NCI-H1417 treated with DMSO at 0.1 percent for 48 hours (cell line): ENCODE results near the gene MACROD2.

ENCODE experiments used
- DNase-seq: peaks from one replicate; lab custom pipeline; 2025; lab: John Stamatoyannopoulos, UW

The MACROD2 gene

GRCh38 chr20:15278041-15278440 lies 1282.7 kb downstream of the MACROD2 start:
- DNase-seq = no peak

- no peak for DNase-seq
Observed at GRCh38 chr20:15287329-15287728, 1292.0 kb downstream of the MACROD2 start.

DNA sequence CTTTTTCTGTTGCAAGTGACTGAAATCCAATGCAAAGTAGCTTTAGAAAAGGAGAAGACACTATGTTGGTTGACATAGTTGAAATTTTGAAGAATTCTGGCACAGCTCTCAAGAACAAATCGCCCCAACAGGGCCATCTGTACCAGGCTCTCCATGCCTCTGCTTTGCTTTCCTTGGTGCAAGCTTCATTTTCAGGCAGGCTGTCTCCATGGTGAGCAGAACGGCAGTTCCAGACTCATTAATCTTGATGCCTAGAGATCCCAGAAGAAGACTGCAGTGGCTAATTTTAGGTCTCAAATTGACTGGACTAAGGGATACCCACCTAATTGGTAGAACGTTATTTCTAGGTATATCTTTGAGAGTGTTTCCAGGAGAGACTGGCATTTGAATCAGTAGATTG lies 1292.8 kb downstream of the MACROD2 start:
- DNase-seq = no peak

GRCh38 chr20:15289337-15289736 lies 1294.0 kb downstream of the MACROD2 start:
- no peak for DNase-seq

GRCh38 chr20:15292405-15292804 lies 1297.1 kb downstream of the MACROD2 start:
- DNase-seq = no peak

- no peak for DNase-seq
Observed at GRCh38 chr20:15296422-15296821, 1301.1 kb downstream of the MACROD2 start.

- no peak for DNase-seq
Observed at GRCh38 chr20:15297059-15297875, 1302.0 kb downstream of the MACROD2 start.

GRCh38 chr20:15302075-15302474 lies 1306.8 kb downstream of the MACROD2 start:
- no peak for DNase-seq

GRCh38 chr20:15310361-15310760 lies 1315.0 kb downstream of the MACROD2 start:
- DNase-seq = no peak

GRCh38 chr20:15316556-15316955 lies 1321.2 kb downstream of the MACROD2 start:
- DNase-seq = no peak

GRCh38 chr20:15317546-15318232 lies 1322.4 kb downstream of the MACROD2 start:
- DNase-seq = no peak

- DNase-seq = no peak
Observed at GRCh38 chr20:15318682-15319081, 1323.4 kb downstream of the MACROD2 start.

DNA sequence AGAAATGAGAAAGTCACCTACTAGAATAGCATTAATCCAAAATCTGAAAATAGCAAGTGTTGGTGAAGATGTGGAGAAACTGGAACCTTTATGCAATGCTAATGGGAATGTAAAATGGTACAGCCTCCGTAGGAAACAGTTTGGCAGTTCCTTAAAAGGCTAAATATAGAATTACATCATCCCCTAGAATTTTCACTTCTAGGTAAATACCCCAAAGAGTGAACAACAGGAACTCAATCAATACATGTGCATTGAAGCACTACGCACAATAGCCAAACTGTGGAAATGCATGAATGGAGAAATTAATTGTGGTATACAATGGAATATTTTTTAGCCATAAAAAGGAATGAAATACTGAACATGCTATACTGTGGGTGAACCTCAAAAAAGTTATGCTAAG lies 1324.1 kb downstream of the MACROD2 start:
- no peak for DNase-seq

DNA sequence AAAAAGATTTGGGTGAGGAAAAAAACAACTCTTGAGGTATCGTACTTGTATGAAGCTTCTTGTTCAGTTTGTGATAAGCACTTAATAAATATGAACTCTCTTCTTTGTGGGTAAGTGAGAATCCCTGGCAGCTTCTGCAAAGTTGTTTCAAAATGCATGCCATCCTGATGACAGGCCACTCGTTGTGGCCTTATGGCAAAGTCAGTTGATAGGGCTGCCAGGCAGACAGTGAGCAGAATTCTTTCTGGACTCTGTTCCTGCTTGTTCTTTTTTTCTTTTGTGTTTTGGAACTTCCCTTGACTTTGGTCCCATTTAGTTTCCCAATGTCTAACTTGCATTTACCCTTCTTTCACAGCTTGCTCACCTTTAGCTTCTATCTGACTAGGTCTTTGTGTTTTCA lies 1325.6 kb downstream of the MACROD2 start:
- DNase-seq = no peak

DNA sequence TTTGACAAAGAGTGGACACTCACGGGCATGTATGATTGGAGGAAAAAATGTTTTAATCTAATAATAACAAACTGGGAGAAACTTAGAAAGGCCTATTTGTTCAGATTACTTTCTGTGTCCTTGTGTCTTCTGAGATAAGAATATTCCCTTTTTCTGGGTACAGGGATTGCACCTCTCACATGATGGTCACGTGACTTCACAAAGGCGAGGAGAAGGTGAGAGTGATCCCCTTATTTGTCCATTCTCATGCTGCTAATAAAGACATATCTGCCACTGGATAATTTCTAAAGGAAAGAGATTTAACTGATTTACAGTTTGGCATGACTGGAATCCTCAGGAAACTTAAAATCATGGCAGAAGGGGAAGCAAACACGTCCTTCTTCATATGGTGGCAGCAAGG lies 1331.8 kb downstream of the MACROD2 start:
- no peak for DNase-seq

- no peak for DNase-seq
Observed at GRCh38 chr20:15328084-15328483, 1332.8 kb downstream of the MACROD2 start.

DNA sequence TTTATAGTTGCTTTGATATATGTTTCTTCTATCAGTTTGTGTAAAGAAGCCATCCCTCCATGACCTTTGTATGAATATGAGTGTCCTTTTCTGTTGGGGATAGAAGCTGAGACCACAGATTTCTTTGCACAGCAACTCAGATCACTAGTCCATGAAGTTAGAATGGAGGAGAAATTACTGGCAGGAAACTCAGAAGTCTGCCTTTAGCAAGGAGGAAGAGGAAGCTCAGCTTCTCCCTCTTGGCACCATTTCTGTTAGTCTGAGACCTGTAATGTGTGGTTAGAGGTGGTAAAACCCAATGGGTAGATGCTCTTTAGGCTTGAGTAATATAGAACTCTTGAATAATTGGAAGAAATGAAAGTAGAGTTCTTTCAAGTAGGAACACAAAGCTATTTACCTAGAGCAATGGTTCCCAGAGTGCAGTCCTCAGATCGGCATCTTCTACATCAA lies 1337.4 kb downstream of the MACROD2 start:
- DNase-seq = no peak

- DNase-seq = no peak
Observed at GRCh38 chr20:15333170-15333569, 1337.9 kb downstream of the MACROD2 start.

GRCh38 chr20:15336011-15336410 lies 1340.7 kb downstream of the MACROD2 start:
- DNase-seq = no peak

GRCh38 chr20:15336536-15336935 lies 1341.2 kb downstream of the MACROD2 start:
- no peak for DNase-seq

DNA sequence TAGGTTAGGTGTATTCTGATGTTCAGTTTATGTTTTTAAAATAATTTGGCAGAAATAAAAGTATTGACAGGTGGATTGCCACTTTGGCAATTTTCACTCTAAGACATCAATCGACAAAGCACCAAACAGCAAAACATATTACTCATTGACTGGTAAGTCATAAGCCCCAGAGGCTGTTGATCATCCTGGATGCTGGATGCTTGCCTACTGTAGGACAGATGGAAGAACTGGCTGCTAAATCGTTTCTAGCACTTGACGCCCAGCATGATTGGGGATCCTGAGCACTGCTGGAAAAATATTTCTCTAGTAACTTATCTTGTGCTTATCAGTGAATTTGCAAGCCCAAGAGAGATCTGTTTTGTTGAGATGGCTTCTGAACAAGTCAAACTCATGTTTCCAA lies 1343.9 kb downstream of the MACROD2 start:
- no peak for DNase-seq

DNA sequence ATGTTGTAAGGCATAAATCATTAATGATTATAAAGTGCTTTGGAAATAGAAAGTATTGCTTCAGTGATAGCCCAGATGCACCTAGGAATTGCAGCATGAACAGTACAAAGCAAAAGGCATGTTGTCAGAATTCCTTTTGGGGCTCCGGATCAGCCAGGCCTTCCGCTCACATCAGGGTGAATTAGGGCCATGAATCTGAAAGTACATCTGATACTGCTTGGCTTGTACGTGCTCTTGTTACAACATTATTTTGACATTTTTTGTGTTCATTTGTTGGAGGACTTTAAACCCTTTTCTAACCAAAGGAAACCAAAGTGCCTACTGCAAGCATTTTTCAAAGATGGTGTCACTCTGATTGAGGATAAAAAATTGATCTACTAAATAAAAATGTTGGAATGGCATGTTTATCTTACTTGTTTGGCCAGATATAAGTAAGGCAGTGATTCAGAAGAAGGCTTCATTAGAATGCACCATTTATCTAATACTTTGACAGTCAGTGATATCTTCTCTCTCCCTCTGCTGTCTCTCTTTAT lies 1347.7 kb downstream of the MACROD2 start:
- DNase-seq = no peak

DNA sequence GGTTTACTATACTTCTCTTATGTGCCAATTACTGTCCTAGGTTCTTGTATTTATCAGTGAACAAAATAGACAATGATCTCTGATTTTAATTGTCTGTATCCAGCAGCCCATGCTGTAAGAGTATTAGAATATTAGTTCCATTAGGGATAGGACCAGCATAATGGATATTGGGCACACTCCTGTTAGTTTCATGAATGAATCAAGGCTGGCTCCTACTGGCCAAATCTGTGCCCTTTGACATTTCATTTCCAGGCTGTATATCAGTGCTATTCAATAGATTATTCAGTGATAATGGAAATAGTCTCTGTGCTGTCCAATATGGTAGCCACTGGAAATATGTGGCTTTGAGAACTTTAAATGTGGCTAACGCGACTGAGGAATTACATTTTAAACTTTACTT lies 1350.0 kb downstream of the MACROD2 start:
- DNase-seq = no peak
